ENCODE results near the gene TLE1. TPM values are rescaled to one million over a fixed set of nuclear protein-coding genes. Genes with fewer than 3 reads are reported as not detected.

TLE1 gene
- total and polyA plus RNA-seq, 2 donors (not counting 1 experiment from before 2014, with no cell fraction given): 33.5 to 80.3 TPM

DNA sequence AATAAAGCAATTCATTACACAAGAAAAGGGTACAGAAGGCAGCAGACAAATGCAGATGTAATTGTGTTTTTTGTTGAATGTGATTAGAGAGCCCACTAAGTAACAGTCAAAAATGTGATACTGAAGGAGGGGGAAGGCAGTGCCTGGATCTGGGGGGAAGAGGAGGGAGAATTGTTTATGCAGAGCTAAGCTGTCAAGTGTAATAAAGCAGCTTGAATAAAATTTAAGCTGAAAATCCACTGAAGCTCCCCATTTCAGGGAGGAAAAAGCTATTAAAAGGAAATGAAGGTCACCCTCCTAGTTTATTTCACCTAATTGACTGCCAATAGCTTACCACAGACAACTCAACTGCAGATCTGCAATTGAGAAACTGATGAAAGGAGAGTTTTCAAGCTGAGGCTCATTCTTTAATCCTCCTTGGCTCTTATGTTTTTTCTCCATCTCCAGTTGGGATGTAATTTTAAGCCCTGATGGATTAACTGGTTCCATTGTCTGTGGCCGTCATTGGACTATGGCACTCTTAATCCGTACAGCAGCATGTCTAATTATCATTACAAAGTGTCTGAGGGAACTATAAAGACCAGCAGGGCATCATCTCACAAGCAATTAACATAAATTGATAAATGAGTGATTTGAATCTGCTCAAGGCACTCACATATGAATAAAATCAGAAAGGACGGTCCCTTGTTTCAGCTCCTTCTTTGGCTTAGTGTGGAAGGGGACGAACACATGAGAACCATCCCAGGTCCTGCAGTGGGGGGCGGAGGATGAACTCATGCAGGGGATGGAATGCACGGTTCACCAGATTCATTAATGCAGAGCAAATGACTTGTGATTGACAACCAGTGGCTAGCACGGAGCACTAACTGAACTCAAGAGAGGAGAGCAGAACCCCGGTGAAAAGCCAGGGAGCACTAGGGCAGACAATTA, 38.5 kb downstream of the TLE1 start:
- TF ChIP-seq EZH2 (IDR thresholded peaks at IDR 0.05; ENCODE audit: borderline replicate concordance, insufficient read depth, low read depth, low read length, poor library complexity, severe bottlenecking): no peak
- TF ChIP-seq, protein P1, sequence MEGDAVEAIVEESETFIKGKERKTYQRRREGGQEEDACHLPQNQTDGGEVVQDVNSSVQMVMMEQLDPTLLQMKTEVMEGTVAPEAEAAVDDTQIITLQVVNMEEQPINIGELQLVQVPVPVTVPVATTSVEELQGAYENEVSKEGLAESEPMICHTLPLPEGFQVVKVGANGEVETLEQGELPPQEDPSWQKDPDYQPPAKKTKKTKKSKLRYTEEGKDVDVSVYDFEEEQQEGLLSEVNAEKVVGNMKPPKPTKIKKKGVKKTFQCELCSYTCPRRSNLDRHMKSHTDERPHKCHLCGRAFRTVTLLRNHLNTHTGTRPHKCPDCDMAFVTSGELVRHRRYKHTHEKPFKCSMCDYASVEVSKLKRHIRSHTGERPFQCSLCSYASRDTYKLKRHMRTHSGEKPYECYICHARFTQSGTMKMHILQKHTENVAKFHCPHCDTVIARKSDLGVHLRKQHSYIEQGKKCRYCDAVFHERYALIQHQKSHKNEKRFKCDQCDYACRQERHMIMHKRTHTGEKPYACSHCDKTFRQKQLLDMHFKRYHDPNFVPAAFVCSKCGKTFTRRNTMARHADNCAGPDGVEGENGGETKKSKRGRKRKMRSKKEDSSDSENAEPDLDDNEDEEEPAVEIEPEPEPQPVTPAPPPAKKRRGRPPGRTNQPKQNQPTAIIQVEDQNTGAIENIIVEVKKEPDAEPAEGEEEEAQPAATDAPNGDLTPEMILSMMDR (IDR thresholded peaks at IDR 0.05): no peak
- no peaks in the 10 kb centered on the region for H3K27me3 ChIP-seq (replicated peaks in 1 of 4; ENCODE audit: control extremely low read depth in 1 of 4, control insufficient read depth in 3 of 4, insufficient read depth in 4 of 4, low read length in 3 of 4)
- H4K20me1 ChIP-seq (ENCODE audit: control insufficient read depth, insufficient read depth, low read length, poor library complexity, severe bottlenecking): peaks cover 6% of the 10 kb centered on the region
- H3K9me3 ChIP-seq (ENCODE audit: control extremely low read depth in 1 of 3, control insufficient read depth in 2 of 3, insufficient read depth in 1 of 3, low read length in 2 of 3): no peaks in the 10 kb centered on the region
- no peak overlapping the region for H3K4me3 ChIP-seq (ENCODE audit: control extremely low read depth in 1 of 5, extremely low read depth in 1 of 5, insufficient read depth in 1 of 5, low read depth in 2 of 5, low read length in 4 of 5)
- Mint-ChIP-seq H3K27ac (no peak overlapping the region), H3K4me1 (peaks cover 61% of the 10 kb centered on the region), H3K27me3 (no peaks in the 10 kb centered on the region), H3K9me3 (ENCODE audit: insufficient read depth) (no peaks in the 10 kb centered on the region), H3K4me3 (no peak overlapping the region)
- intact Hi-C loops (cut with micrococcal nuclease): loop anchor here (10.0 kb wide), 1 partner anchor 56 kb away; no protein-coding TSS in a partner anchor
- H3K4me2 ChIP-seq (replicated peaks; ENCODE audit: low read depth, low read length, poor library complexity, severe bottlenecking): no peak overlapping the region
- peaks cover 37 to 46% of the 10 kb centered on the region in 2 donors for H3K4me1 ChIP-seq (ENCODE audit: control insufficient read depth in 2 of 2, insufficient read depth in 2 of 2, low read length in 2 of 2)
- no peak for ATAC-seq (ENCODE audit: low read depth)
- H3K9ac ChIP-seq (ENCODE audit: low read length): no peak overlapping the region
- no peak overlapping the region for H2AFZ ChIP-seq (ENCODE audit: insufficient read depth, low read depth, low read length, poor library complexity, severe bottlenecking)
- no peak for DNase-seq
- POLR2A ChIA-PET: no interaction called here
- H3K36me3 ChIP-seq (replicated peaks in 1 of 2; ENCODE audit: control extremely low read depth in 1 of 2, control insufficient read depth in 1 of 2, extremely low read depth in 1 of 2, insufficient read depth in 2 of 2, low read length in 1 of 2): peaks cover 10 to 21% of the 10 kb centered on the region in 2 experiments
- WGBS (ENCODE audit: insufficient coverage): 96% methylated on average over 5 of the region's 8 CpGs
- H3K79me2 ChIP-seq (ENCODE audit: control insufficient read depth, insufficient read depth, low read length): peaks cover 34% of the 10 kb centered on the region
- CTCF ChIA-PET: interaction anchor here (0.8 to 1.0 kb wide), 2 partner anchors 36 to 128 kb away, joined by 3 to 5 read pairs; no protein-coding TSS in a partner anchor
- H3K27ac ChIP-seq (ENCODE audit: low read length in 2 of 2): no peak overlapping the region
